H9 (cell line): ENCODE measurements around the gene SLC44A3. TPM values are rescaled to one million over a fixed set of nuclear protein-coding genes. Genes with fewer than 3 reads are reported as not detected.

Experiments used
- DNase-seq: peaks from one replicate; pipeline ENCODE4 v3.0.0-alpha.2; 2017
- H2AFZ ChIP-seq: one replicate; pipeline ENCODE4 v1.6.1; 2013; ENCODE audit warnings: mild to moderate bottlenecking, low read length, control low read depth, moderate library complexity
- H2AK5ac ChIP-seq: 2 replicates; pipeline ENCODE4 v1.6.1; 2013; ENCODE audit warnings: low read length, control low read depth, mixed read lengths; ENCODE audit not compliant: insufficient read length
- H2BK120ac ChIP-seq: one replicate; pipeline ENCODE4 v1.6.1; 2013; ENCODE audit warnings: low read depth, mild to moderate bottlenecking, low read length, control low read depth, inconsistent platforms; ENCODE audit not compliant: poor library complexity, severe bottlenecking
- H2BK12ac ChIP-seq: 2 replicates; pipeline ENCODE4 v1.6.1; 2013; ENCODE audit warnings: low read length, control low read depth, mixed read lengths, low read depth; ENCODE audit not compliant: insufficient read length
- H2BK15ac ChIP-seq: 2 replicates; pipeline ENCODE4 v1.6.1; 2013; ENCODE audit warnings: low read depth, low read length, control low read depth
- H2BK20ac ChIP-seq: one replicate; pipeline ENCODE4 v1.6.1; 2013; ENCODE audit warnings: low read depth, mild to moderate bottlenecking, low read length, control low read depth, inconsistent platforms; ENCODE audit not compliant: poor library complexity, severe bottlenecking
- H2BK5ac ChIP-seq: 2 replicates; pipeline ENCODE4 v1.6.1; 2013; ENCODE audit warnings: low read length, control low read depth, mixed read lengths; ENCODE audit not compliant: insufficient read length
- H3K14ac ChIP-seq: 2 replicates; pipeline ENCODE4 v1.6.1; 2013; ENCODE audit warnings: low read length, control low read depth; ENCODE audit not compliant: insufficient read depth
- H3K18ac ChIP-seq: 2 replicates; pipeline ENCODE4 v1.6.1; 2013; ENCODE audit warnings: low read depth, mild to moderate bottlenecking, mixed read lengths, low read length, control low read depth; ENCODE audit not compliant: insufficient read length
- H3K23ac ChIP-seq: 2 replicates; pipeline ENCODE4 v1.6.1; 2013; ENCODE audit warnings: low read length, control low read depth, mixed read lengths, low read depth; ENCODE audit not compliant: insufficient read length
- H3K23me2 ChIP-seq: 2 replicates; pipeline ENCODE4 v1.6.1; 2013; ENCODE audit warnings: low read depth, mild to moderate bottlenecking, mixed read lengths, low read length, control low read depth; ENCODE audit not compliant: insufficient read length, poor library complexity, severe bottlenecking
- H3K27ac ChIP-seq: 2 replicates; pipeline ENCODE4 v1.5.1; 2013; ENCODE audit warnings: low read length, control low read depth, mixed read lengths, low read depth; ENCODE audit not compliant: insufficient read length
- H3K27me3 ChIP-seq: 2 replicates; pipeline ENCODE4 v1.6.1; 2013; ENCODE audit warnings: low read length, control low read depth, inconsistent platforms; ENCODE audit not compliant: insufficient read depth
- H3K4ac ChIP-seq: 2 replicates; pipeline ENCODE4 v1.6.1; 2013; ENCODE audit warnings: low read depth, mild to moderate bottlenecking, control low read depth, inconsistent platforms, low read length, moderate library complexity
- H3K4me1 ChIP-seq: 2 replicates; pipeline ENCODE4 v1.6.1; 2013; ENCODE audit warnings: low read length, control low read depth, inconsistent platforms; ENCODE audit not compliant: insufficient read depth
- H3K4me2 ChIP-seq: 2 replicates; pipeline ENCODE4 v1.6.1; 2013; ENCODE audit warnings: low read length, control low read depth, mixed read lengths; ENCODE audit not compliant: insufficient read length, insufficient read depth
- H3K56ac ChIP-seq: 2 replicates; pipeline ENCODE4 v1.6.1; 2013; ENCODE audit warnings: low read depth, mild to moderate bottlenecking, mixed read lengths, low read length, control low read depth; ENCODE audit not compliant: insufficient read length
- H3K79me1 ChIP-seq: 2 replicates; pipeline ENCODE4 v1.6.1; 2013; ENCODE audit warnings: low read depth, mild to moderate bottlenecking, moderate library complexity, low read length, control low read depth, inconsistent platforms; ENCODE audit not compliant: insufficient read depth, poor library complexity, severe bottlenecking
- H3K79me2 ChIP-seq: 2 replicates; pipeline ENCODE4 v1.6.1; 2013; ENCODE audit warnings: low read length, control low read depth, inconsistent platforms; ENCODE audit not compliant: insufficient read depth
- H3K9ac ChIP-seq: 2 replicates; pipeline ENCODE4 v1.6.1; 2013; ENCODE audit warnings: low read length, control low read depth, mixed read lengths; ENCODE audit not compliant: insufficient read length; ENCODE audit errors: extremely low read depth
- H3K9me3 ChIP-seq: one replicate; pipeline ENCODE4 v1.6.1; 2013; ENCODE audit warnings: low read depth, low read length, inconsistent platforms; ENCODE audit not compliant: control insufficient read depth
- H3T11ph ChIP-seq: one replicate; pipeline ENCODE4 v1.6.1; 2013; ENCODE audit warnings: mild to moderate bottlenecking, low read length, control low read depth, inconsistent platforms
- H4K20me1 ChIP-seq: one replicate; pipeline ENCODE4 v1.6.1; 2013; ENCODE audit not compliant: control insufficient read depth, insufficient read length, insufficient read depth
- H4K5ac ChIP-seq: 2 replicates; pipeline ENCODE4 v1.6.1; 2013; ENCODE audit warnings: low read depth, mild to moderate bottlenecking, mixed read lengths, low read length, control low read depth; ENCODE audit not compliant: insufficient read length
- H4K8ac ChIP-seq: replicated peaks from 2 replicates; pipeline ENCODE4 v1.6.1; 2013; ENCODE audit warnings: low read length, control low read depth, mixed read lengths, low read depth; ENCODE audit not compliant: insufficient read length
- H4K91ac ChIP-seq: 2 replicates; pipeline ENCODE4 v1.6.1; 2013; ENCODE audit warnings: low read depth, mild to moderate bottlenecking, moderate library complexity, mixed read lengths, low read length, control low read depth; ENCODE audit not compliant: insufficient read length
- H3K27ac Mint-ChIP-seq, 3 experiments: 2 replicates in 2 of 3; 3 replicates in 1 of 3; pipeline ENCODE4 v1.8.0; 2020 to 2021; ENCODE audit warnings: mixed read lengths in 3 of 3, mild to moderate bottlenecking in 1 of 3, moderate library complexity in 1 of 3
- H3K27me3 Mint-ChIP-seq: 2 replicates; pipeline ENCODE4 v1.8.0; 2021; ENCODE audit warnings: low read depth, mild to moderate bottlenecking, moderate library complexity, mixed read lengths
- H3K36me3 Mint-ChIP-seq, 3 experiments: 2 replicates in 2 of 3; 3 replicates in 1 of 3; pipeline ENCODE4 v1.8.0; 2020 to 2021; ENCODE audit warnings: low read depth in 3 of 3, mixed read lengths in 3 of 3; ENCODE audit not compliant: insufficient read depth in 1 of 3
- H3K4me1 Mint-ChIP-seq, 2 experiments: 2 replicates each; pipeline ENCODE4 v1.8.0; 2020; ENCODE audit warnings: mixed read lengths in 2 of 2
- H3K4me3 Mint-ChIP-seq, 2 experiments: 2 replicates in 1 of 2; 3 replicates in 1 of 2; pipeline ENCODE4 v1.8.0; 2020 to 2021; ENCODE audit warnings: mild to moderate bottlenecking in 2 of 2, mixed read lengths in 2 of 2, moderate library complexity in 1 of 2
- H3K9me3 Mint-ChIP-seq, 2 experiments: 2 replicates in 1 of 2; 3 replicates in 1 of 2; pipeline ENCODE4 v1.8.0; 2020; ENCODE audit warnings: mild to moderate bottlenecking in 2 of 2, mixed read lengths in 2 of 2, moderate library complexity in 1 of 2
- WGBS: extraction: QIAGEN DNeasy Blood & Tissue Kit; methylation state at CpG from one replicate; pipeline ENCODE4 v1.1.7; 2013; ENCODE audit warnings: missing lambda C conversion rate, low lambda C conversion rate, mixed read lengths; ENCODE audit not compliant: insufficient read length; ENCODE audit errors: extremely low coverage; 5-methylcytosine and 5-hydroxymethylcytosine counted together
- total RNA-seq: library from RNA; stranded (reverse); gene quantifications from 2 replicates; pipeline ENCODE4 v1.2.1, GENCODE V29; 2021
- TF ChIP-seq, protein P1 (sequence below): fragments of 200-600 bp; sonication (generic); conservative IDR thresholded peaks from 3 replicates; pipeline ENCODE4 v1.8.0; 2021; ENCODE audit warnings: antibody characterized with exemption, mild to moderate bottlenecking

SLC44A3 gene
- total RNA-seq, 1 experiment from 2014 or later = 5.5 TPM

DNA sequence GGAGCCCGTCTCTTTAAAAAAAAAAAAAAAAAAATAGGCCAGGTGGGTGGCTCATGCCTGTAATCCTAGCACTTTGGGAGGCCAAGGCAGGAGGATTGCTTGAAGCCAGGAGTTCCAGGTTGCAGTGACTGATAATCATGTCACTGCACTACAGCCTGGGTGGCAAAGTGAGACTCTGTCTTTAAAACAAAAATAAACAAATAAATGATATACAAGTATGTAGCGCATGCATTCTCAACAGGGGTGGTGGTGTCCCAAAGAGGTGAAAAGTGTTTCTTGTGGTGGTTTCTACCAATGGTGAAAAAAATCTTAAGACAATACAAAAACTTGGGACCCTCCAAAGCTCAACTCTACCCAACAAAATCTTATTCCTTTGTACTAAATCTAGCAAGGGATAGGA is 88.8 kb downstream of the SLC44A3 start:
- TF ChIP-seq, protein P1, sequence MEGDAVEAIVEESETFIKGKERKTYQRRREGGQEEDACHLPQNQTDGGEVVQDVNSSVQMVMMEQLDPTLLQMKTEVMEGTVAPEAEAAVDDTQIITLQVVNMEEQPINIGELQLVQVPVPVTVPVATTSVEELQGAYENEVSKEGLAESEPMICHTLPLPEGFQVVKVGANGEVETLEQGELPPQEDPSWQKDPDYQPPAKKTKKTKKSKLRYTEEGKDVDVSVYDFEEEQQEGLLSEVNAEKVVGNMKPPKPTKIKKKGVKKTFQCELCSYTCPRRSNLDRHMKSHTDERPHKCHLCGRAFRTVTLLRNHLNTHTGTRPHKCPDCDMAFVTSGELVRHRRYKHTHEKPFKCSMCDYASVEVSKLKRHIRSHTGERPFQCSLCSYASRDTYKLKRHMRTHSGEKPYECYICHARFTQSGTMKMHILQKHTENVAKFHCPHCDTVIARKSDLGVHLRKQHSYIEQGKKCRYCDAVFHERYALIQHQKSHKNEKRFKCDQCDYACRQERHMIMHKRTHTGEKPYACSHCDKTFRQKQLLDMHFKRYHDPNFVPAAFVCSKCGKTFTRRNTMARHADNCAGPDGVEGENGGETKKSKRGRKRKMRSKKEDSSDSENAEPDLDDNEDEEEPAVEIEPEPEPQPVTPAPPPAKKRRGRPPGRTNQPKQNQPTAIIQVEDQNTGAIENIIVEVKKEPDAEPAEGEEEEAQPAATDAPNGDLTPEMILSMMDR = no peak
- H3K79me1 ChIP-seq = peaks cover 22% of the 10 kb centered on the region
- no peaks in the 10 kb centered on the region for H4K20me1 ChIP-seq
- H3K27ac ChIP-seq = no peak overlapping the region
- H3K4me1 ChIP-seq = peaks cover 16% of the 10 kb centered on the region
- no peak overlapping the region for H3T11ph ChIP-seq
- H3K27me3 ChIP-seq = no peaks in the 10 kb centered on the region
- H3K4me2 ChIP-seq = no peak overlapping the region
- H3K23me2 ChIP-seq = no peaks in the 10 kb centered on the region
- DNase-seq = no peak
- no peak overlapping the region for H3K23ac ChIP-seq
- H3K9me3 Mint-ChIP-seq = no peaks in the 10 kb centered on the region
- H3K36me3 Mint-ChIP-seq = peaks cover 16 to 34% (median 28%) of the 10 kb centered on the region in 3 experiments
- peaks cover 61% of the 10 kb centered on the region for H3K79me2 ChIP-seq
- no peak overlapping the region for H3K4ac ChIP-seq
- no peaks in the 10 kb centered on the region for H3K27me3 Mint-ChIP-seq
- no peak overlapping the region for H3K56ac ChIP-seq
- H2BK12ac ChIP-seq = no peak overlapping the region
- no peak overlapping the region for H4K91ac ChIP-seq
- H3K18ac ChIP-seq = no peak overlapping the region
- no peak overlapping the region for H2BK15ac ChIP-seq
- no peak overlapping the region for H2BK20ac ChIP-seq
- 0 out of 7 replicates have a peak overlapping the region, but pooled peaks of 1 of the 3 experiments have one; percentile 8 for H3K27ac Mint-ChIP-seq
- H2BK5ac ChIP-seq = no peak overlapping the region
- no peak overlapping the region for H2BK120ac ChIP-seq
- WGBS = no CpG with 5 or more reads among the region's 2 CpGs
- no peak overlapping the region for H3K4me3 Mint-ChIP-seq
- H2AFZ ChIP-seq = no peak overlapping the region
- H3K14ac ChIP-seq = no peak overlapping the region
- no peak overlapping the region for H4K5ac ChIP-seq
- no peak overlapping the region for H2AK5ac ChIP-seq
- no peak overlapping the region for H3K9ac ChIP-seq
- peaks cover 58 to 61% of the 10 kb centered on the region in 2 experiments for H3K4me1 Mint-ChIP-seq
- H4K8ac ChIP-seq = no peak overlapping the region
- no peaks in the 10 kb centered on the region for H3K9me3 ChIP-seq
